ENCODE data around the gene MEN1.
"Not testable (repeated sequence)": the region's sequence is repeated elsewhere in the genome, so short reads cannot be mapped to it uniquely, and the experiment has no call there.

Gene MEN1

DNA sequence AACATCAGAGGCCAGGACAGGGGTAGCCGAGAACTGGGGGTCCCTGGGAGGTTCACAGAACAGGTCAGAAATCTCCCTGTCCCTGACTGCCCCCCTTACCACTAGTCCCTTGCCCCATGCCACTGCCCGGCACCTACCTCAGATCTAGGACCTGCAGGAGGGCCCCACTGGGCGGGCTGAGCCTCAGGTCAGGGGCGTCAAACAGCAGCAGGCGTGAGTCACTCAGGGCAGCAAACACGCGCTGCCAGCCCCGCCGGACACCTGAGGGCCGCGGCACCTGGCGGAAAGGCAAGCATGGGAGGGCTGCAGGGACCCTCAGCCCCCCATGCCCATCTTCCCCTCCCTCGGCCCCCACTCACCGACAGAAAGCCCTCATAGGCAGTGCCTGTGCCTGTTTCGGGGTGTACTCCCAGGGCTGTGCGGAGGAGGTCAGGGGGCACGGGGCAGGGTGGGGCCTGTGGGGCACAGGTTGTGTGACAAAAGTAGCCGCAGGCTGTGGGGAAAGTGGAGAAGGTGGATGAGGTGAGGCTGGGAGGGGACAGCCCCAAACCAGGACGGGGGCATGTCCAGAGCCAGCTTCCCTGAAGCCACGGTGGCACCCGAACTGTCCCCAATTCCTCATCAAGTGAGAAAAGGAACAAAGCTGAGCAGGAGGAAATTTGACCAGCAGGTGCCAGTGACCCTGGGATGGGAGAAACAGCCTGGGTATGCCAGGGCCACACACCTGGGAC lies 22.3 kb upstream of the MEN1 start:
- no peak for DNase-seq

DNA sequence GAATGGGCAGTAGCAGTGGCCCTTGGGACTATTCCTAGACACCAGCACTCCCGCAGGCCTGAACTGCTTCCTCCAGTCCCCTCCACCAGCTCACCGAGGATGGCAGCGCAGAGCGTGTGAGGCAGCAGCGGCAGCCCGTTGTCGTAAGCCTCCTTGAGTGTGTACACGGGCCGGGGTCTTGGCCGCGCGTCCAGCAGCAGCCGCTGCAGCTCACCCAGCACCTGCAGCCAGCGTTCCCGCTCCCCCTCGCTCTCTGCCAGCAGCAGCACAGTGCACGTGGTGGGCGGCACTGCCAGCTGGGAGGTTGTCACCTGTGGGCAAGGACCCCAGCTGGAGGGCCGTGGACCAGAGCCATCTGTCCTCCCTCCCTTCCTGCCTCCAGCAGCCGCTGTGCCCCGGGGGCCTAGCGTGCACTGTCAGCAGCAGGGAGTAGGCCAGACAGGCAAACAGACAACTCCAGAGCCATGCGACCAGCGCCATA lies 21.1 kb upstream of the MEN1 start:
- no peak for DNase-seq

DNA sequence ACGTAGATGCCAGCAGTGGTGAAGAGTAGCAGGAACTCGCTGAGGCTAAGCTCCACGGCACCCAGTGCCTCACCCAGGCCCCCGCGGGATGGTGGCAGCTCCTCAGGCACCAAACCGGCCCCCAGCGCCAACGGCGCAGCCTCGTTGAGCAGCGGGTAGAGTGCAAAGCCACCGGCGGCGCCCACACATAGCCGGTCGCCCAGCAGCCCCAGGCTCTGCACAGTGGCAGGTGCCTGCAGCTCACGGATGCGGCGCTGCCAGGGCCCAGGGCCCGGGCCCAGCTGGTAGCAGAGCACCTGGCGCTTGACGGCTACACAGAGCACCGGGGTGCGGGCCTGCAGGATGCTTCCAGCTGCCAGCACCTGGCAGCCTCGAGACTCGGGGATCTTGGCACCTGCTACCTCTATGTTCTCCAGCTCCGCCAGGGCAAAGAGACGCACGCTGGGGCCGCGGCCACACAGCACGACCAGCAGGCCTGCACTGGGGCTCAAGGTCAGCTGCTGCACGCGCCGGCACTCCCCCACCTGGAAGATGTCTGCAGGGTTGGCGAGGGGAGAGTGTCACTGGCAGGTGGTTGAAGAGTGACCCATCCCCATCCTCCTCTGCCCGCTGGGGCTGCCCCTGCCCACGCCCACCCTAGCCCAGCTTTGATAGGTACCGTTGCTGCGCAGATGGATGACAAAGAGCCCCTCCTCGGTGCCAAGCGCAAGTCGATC lies 19.3 kb upstream of the MEN1 start:
- DNase-seq = no peak

DNA sequence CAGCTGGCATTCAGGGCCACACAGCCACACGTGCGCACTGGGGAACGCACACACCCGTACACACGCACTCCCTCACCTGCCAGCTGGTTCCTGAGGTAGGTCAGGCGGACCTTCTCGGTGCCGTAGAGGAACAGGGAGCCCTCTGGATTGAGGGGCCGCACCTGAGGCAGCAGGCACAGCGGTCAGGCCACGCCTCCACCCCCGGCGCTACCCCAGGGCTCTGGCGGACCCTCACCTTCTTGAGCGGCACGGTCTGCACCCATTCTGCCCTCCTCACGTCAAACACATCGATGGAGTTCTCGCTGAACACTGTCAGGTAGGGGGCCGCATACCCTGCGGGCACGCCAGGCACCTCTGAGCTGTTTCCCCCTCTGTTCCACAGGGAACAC lies 17.1 kb upstream of the MEN1 start:
- no peak for DNase-seq

DNA sequence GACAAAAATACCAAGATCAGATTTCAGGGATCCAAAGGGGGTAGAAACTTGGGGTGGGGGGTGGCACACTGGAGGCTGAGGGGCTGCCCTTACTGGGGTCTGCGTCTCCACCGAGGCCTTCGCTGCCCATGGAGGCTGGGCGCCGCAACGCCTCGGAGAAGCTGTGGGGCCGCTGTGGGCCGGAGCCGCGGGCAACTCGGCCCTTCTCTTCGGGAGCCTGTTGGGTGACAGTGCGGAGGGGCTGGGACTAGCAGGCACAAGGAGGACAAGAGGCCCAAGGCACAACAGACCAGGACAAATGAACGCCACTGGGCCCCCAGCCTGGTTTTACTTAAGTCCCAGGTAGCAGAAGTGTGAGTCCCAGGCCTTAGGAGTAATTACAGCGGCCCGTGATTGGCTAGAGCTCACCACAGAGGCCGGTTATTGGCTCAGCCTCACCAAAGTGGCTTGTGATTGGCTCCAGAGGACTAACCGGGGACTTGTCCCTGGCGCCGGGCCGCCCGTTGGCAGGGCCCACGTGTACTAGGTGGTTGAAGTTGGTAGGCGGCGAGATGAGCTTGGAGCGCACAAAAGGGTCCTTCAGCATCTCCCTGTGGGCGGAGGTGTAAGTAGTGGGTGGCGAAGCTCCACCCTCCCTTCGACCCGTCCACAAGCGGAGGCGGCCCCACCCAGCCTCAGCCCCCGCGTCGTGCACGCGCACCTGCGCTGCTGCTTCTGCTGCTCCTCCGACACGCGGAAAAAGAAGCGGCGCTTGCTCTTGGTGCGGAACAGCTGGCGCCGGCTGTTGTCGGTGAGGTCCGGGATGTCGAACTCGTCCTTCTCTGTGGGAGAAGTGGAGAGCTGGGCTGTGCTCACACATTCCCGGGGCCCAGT lies 16.5 kb upstream of the MEN1 start:
- no peak for DNase-seq

DNA sequence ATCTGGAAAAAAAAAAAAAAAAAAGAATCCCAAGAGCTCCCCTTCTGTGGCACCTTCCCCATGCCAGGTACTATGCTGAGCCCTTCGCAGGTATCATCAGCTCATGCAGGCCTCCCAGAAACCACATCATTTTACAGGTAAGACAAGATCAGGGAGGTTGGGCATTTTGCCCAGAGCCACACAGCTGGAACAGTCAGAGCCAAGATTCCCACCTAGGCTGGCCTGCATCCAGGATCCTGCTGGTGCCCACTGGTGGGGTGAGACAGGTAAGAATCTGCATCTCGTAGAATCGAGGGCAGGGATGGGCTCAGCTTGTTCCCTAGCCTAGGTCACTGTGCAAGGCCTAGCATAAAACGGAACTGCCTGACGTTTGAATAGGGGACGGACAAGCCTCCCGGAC lies 15.7 kb upstream of the MEN1 start:
- no peak for DNase-seq

DNA sequence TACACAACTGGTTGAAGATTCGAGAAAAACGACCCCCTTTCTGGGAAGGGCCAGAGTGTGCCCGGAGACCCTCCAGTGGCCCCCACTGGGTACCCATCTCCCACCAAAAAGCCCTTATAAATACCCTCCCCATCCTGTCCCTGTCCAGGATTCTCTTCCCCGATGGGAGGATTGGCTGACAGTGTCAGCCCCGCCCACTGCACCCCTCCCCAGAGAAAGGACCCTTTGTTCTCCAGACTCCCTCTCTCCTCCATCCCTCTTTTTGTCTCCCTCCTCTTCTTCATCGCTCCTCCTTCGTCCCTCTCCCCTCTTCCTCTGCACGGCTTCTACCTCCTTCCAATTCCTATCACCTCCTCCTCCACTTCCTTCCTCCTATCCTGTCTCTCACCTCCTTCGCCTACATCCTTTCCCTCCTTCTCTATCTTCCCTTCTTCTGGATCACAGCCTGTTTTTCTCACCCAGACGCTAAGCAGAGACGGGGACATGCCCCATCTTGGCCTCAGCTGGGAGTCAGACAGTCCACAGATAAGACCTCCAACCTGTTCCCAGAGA lies 13.3 kb upstream of the MEN1 start:
- DNase-seq = no peak

DNA sequence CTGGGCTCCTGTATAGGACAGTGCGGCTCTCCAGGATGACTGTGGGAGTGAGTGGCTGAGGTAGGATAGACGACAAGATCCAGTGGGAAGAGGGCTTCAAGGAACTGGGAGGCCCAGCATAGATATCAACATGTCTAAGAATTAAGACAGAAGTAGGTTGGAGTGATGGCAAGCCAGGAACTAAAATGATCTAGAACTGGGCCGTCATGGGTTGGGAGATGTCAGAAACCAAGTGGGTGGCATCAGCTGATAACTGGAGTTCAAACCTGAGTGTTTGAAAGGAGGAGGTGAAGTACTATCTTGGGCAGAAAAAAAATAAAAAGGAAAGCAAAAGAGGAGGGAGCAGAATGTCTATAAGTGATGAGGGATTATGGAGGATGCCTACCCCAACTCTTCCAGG lies 7.1 kb upstream of the MEN1 start:
- DNase-seq = no peak

DNA sequence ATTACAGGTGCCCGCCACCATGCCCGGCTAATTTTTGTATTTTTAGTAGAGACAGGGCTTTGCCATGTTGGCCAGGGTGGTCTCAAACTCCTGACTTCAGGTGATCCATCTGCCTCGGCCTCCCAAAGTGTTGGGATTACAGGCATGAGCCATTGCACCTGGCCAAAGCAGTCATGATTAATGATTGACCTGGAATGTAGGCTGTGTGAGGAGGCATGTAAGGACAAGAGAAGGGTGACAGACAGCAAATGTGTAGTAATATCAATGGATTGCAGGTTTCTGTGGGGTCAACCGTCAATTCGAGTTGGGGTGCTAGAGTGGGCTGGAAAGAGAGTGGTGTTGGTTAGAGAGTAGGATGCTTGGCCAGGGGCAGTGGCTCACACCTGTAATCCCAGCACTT lies 5.1 kb upstream of the MEN1 start:
- DNase-seq = not testable (repeated sequence)

DNA sequence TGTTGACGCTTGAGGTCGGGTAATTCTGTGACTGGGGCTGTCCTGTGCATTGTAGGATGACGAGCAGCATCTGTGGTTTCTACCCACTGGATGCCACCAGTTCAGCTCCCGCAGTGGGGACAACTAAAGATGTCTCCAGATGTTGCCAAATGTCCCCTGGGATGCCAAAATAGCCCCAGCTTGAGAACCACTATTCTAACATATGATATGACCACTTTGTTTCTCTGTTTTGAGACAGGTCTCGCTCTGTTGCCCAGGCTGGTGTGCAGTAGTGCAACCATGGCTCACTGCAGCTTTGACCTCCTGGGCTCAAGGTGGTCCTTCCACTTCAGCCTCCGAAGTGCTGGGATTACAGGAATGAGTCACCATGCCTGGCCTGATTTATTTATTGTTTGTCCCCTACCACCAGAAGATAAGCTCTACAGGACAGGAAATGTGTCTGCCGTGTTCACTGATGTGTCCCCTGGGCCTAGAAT lies 4.4 kb upstream of the MEN1 start:
- DNase-seq = no peak

DNA sequence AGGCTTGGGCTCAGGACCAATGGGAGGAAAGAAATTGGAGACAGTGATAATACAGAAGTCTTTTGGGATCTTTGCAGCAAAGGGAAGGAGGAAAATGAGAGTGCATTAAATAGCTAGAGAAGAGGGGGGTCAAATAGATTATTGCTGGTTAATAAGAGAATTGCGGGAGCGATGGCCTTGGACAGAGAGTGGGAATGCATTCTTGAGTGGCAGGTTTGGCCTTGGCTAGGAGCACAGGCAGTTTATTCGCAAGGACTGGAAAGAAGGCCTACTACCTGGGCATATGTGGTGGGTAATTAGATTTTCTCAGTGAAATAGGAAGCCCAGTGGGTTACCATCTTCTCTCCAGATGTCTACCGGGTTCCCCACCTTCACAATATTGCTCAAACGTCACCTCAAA lies 3.5 kb upstream of the MEN1 start:
- no peak for DNase-seq

DNA sequence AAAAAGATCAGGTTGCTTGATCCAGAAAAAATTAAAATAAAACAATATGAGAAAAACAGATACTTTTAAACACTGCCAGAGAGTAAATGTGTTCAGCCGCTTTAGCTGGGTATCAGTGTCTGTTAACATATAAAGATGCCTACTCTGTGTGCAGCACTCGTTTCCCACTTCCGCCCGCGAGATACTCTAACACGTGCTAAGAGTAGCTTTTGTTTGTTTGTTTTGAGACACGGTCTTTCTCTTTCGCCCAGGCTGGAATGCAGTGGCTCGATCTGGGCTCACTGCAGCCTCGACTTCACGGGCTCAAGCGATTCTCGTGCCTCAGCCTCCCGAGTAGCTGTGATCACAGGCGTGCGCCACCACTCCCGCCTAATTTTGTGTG lies 531 bp upstream of the MEN1 start:
- peak in 1 of 2 experiments; percentile 30 for DNase-seq

DNA sequence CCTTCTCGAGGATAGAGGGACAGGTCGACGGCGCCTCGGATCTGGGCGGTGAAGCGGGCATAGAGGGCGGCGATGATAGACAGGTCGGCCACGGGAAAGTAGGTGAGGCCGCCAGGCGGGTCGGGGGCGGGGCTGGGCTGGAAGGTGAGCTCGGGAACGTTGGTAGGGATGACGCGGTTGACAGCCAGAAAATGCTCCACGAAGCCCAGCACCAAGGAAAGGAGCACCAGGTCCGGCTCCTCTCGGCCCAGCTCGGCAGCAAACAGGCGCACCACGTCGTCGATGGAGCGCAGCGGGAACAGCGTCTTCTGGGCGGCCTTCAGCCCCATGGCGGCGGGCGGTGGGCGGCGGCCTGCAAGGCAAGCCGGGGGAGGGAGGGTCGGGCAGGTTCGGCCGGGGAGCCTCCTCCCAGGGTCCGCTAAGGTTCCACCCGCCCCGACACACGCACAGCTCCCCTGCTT lies 540 bp downstream of the MEN1 start:
- peak; percentile 26 to 31 for DNase-seq

DNA sequence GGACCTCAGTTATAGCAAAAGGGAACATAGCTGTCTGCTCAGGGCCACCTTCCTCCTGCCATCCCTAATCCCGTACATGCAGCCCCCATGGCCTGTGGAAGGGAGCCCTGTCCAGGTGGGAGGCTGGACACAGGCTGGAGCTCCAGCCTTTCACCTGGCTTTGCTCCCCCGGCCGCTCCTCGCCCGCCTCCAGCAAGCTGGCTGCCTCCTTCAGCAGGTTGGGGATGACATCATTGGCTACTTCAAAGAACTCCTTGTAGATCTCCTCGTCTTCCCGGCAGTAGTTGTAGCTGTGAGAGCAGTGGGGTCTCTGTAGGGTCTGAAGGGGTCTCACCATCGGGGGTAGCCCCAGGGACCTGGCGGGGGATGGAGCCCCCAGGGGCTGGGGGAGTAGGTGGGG lies 4.9 kb downstream of the MEN1 start:
- no peak for DNase-seq

DNA sequence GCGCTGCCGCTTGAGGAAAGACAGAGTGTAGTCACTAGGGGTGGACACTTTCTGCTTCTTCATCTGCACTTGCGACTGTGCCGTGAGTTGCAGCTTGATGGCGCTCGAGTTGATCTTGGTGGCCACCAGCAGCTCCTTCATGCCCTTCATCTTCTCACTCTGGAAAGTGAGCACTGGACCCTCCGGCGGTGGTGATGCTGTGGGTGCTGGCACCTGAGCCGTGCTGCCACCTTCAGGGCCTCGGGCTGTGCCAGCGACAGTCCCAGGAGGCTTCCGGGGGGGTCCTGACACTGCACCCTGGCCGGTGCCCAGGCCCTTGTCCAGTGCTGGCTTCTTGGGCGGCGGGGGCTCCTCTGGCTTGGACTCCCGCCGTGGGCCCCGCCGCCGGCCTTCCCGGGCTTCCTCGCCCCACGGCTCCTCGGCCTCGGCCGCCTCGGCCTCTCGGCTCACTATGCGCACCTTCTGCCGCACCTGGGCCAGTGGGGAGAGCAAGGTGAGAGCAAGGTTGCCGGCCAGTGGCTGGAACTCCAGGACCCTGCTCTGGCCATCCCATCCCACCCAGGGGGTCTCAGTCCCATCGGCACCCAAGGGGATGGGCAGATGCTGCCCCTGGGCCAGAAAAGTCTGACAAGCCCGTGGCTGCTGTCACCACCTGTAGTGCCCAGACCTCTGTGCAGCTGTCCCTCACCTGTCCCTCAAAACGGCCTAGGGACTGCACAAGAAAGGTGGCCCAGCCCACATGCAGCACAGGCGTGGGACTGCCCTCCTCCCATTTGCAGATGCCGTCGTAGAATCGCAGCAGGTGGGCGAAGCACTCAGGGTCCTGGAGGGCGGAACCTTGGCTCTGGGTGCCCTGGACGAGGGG lies 5.8 kb downstream of the MEN1 start:
- DNase-seq = no peak

DNA sequence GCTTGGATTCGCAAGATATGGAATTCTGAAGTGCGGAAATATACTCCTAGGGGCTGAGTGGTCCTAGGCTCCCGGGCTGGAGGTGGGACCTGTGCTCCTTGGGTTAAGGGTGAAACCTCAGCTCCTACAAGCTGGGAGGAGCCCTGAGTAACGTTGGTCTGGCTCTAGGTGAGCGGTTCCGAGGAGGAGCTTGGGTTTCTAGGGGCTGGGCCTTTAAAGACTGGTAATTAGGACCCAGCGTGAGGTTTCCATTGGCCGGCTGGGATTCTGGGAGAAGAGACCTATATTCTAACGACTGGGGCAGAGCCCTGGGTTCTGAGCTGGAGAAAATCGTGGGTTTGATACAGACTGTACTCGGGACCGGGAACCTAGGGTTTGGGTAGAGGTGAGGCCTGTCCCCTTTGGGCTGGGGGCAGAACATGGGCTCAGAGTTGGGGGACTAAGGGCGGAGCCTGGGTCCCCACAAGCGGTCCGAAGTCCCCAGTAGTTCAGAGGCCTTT lies 6.5 kb downstream of the MEN1 start:
- no peak for DNase-seq

DNA sequence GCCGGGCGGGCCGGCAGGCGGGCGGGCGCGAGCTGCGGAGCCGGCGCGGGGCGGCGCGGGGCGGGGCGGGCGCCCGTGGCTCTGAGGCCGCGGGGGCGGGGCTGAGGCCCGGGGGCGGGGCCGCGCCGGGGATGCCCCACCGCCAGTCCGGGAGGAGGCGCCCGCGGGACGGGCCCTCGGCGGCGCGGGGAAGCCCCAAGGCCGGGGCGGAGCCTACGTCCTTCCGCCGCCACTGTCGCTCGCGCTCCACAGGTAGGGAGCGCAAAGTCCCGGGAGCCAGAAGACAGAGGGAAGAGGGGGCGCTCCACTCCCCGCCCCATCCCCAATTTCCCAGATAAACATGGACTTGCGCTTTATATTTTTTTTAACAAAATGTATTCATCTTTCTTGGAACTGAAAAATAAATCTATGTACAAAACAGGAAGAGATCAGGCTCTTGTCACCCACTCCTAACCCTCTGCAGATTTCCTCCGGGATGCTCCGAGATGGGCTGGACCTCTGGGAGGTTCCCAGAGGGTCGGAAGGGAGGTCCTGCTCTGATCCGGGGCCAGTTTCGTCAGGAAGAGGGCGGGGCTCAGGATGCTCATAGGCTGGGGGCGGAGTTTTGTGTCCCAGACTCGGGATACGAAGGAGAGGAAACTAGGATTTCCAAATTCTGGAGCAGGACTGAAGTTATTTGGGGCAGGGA lies 7.0 kb downstream of the MEN1 start, which contains the start of gene MAP4K2:
Gene MAP4K2, minus strand, starts transcription at position 57 of the 688 bp plus-strand sequence. CDS start 65 bp downstream, outside the sequence.
- peak; percentile 84 to 86 for DNase-seq

DNA sequence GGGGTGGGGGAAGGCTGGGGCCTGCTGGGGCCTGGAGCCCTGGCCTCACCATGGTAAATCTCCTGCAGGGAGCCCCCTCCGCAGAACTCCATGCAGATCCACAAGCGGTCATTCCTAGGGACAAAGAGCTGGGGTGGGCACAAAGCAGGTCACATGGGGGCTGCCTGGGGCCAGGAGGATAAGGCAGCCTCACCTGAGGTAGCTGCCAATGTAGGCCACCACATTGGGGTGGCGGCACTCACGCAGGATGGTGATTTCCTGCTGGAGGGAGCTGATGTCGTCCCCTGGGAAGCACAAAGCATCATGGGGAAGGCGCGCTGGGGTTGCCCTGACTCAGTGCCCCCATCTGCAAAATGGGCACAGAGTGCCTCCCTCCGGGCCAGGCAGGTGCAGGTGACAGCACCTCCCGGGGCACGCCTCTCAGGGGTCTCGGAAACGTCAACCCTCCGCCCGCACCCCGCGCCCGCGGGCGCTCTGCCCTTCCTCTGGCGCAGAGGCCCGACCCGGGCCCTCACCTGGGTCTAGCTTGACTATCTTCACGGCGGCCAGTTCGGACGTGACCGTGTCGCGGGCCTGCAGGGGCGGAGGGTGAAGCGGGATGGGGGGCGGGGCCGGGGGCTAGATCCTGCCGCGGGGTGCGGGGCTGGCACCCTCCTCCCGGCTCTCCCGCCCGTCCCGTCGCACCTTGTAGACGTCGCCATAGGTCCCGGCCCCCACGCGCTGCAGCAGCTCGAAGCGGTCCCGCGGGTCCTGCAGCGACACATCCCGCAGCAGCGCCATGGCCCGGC lies 7.8 kb downstream of the MEN1 start:
- peak; percentile 56 to 66 for DNase-seq

DNA sequence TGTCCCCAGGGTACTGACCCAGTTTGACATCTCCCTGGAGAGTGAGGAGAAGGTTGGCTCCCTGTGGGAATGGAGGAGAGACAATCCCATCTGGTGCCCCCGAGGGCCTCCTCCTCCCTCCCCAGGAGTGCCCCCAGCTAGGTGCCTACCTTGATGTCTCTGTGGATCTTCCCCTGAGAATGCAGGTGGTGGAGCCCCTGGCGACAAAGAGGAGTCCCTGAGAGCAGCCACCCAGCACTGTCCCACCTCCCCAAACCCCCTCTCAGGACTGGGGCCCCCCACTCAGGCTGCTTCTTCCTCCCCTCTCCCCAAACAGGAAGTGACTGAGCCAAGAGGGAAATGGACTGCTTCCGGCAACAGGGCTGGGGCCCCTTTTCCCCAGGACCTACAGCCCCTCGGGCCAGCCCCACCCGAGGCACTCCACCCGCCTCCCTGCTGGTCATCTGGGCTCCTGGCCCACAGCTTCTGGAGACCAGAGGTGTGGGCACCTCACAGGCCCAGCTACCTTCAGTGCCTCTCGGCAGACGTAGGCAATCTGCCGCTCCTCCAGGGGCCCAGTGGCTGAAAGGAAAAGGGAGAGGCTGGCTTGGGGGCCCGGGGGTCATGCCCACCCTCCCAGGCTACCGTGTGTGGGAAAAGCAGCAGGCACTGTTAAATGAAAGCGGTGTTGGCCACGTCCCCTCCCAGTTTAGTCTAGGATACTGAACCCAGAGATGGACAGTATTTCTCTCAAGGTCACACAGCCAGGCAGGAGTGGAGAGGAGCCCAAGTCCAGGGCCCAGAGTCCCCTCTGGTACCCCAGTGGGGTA lies 8.6 kb downstream of the MEN1 start:
- DNase-seq = no peak
